ENCODE measurements around the gene ECHS1.

Gene ECHS1

GRCh38 chr10:133364645-133365431 lies 8.3 kb downstream of the ECHS1 start:
- no peak for DNase-seq
- in situ Hi-C loops (cut with HindIII; ENCODE audit: low pct_ligation_motif_present, low pct_unique_long_range_greater_than_20kb, low sequenced_read_pairs): no loop called here

- no peak for DNase-seq
- in situ Hi-C loops (cut with HindIII; ENCODE audit: low pct_ligation_motif_present, low pct_unique_long_range_greater_than_20kb, low sequenced_read_pairs): no loop called here
Observed at GRCh38 chr10:133362846-133363245, 10.3 kb downstream of the ECHS1 start.

- DNase-seq: no peak
- in situ Hi-C loops (cut with HindIII; ENCODE audit: low pct_ligation_motif_present, low pct_unique_long_range_greater_than_20kb, low sequenced_read_pairs): no loop called here
Observed at GRCh38 chr10:133361773-133362441, 11.2 kb downstream of the ECHS1 start.

GRCh38 chr10:133361227-133361626 lies 11.9 kb downstream of the ECHS1 start:
- DNase-seq: no peak

GRCh38 chr10:133359972-133360610 lies 13.1 kb downstream of the ECHS1 start:
- no peak for DNase-seq

More at GRCh38 chr10:133361227-133361626, 11.9 kb downstream of the ECHS1 start:
- in situ Hi-C loops (cut with HindIII; ENCODE audit: low pct_ligation_motif_present, low pct_unique_long_range_greater_than_20kb, low sequenced_read_pairs): no loop called here

GRCh38 chr10:133359554-133359971 lies 13.6 kb downstream of the ECHS1 start:
- no peak for DNase-seq
- in situ Hi-C loops (cut with HindIII; ENCODE audit: low pct_ligation_motif_present, low pct_unique_long_range_greater_than_20kb, low sequenced_read_pairs): no loop called here

More at GRCh38 chr10:133359972-133360610, 13.1 kb downstream of the ECHS1 start:
- in situ Hi-C loops (cut with HindIII; ENCODE audit: low pct_ligation_motif_present, low pct_unique_long_range_greater_than_20kb, low sequenced_read_pairs): no loop called here

GRCh38 chr10:133358925-133359310 lies 14.2 kb downstream of the ECHS1 start:
- in situ Hi-C loops (cut with HindIII; ENCODE audit: low pct_ligation_motif_present, low pct_unique_long_range_greater_than_20kb, low sequenced_read_pairs): no loop called here
- no peak for DNase-seq

- DNase-seq: no peak
- in situ Hi-C loops (cut with HindIII; ENCODE audit: low pct_ligation_motif_present, low pct_unique_long_range_greater_than_20kb, low sequenced_read_pairs): no loop called here
Observed at GRCh38 chr10:133358162-133358924, 14.8 kb downstream of the ECHS1 start.

- no peak for DNase-seq
Observed at GRCh38 chr10:133357285-133358161, 15.6 kb downstream of the ECHS1 start, which contains the start of gene FUOM. TSS of gene FUOM (minus strand) at chr10:133358019. CDS start at chr10:133358007, 12 bp downstream.

GRCh38 chr10:133356549-133357284 lies 16.4 kb downstream of the ECHS1 start:
- in situ Hi-C loops (cut with HindIII; ENCODE audit: low pct_ligation_motif_present, low pct_unique_long_range_greater_than_20kb, low sequenced_read_pairs): no loop called here
- no peak for DNase-seq

More at GRCh38 chr10:133357285-133358161, 15.6 kb downstream of the ECHS1 start, which contains the start of gene FUOM:
- in situ Hi-C loops (cut with HindIII; ENCODE audit: low pct_ligation_motif_present, low pct_unique_long_range_greater_than_20kb, low sequenced_read_pairs): no loop called here

GRCh38 chr10:133355991-133356390 lies 17.2 kb downstream of the ECHS1 start:
- no peak for DNase-seq
- in situ Hi-C loops (cut with HindIII; ENCODE audit: low pct_ligation_motif_present, low pct_unique_long_range_greater_than_20kb, low sequenced_read_pairs): no loop called here

GRCh38 chr10:133355266-133355665 lies 17.9 kb downstream of the ECHS1 start:
- in situ Hi-C loops (cut with HindIII; ENCODE audit: low pct_ligation_motif_present, low pct_unique_long_range_greater_than_20kb, low sequenced_read_pairs): no loop called here
- DNase-seq: no peak

- no peak for DNase-seq
- in situ Hi-C loops (cut with HindIII; ENCODE audit: low pct_ligation_motif_present, low pct_unique_long_range_greater_than_20kb, low sequenced_read_pairs): no loop called here
Observed at GRCh38 chr10:133354672-133355240, 18.4 kb downstream of the ECHS1 start.

GRCh38 chr10:133353988-133354605 lies 19.1 kb downstream of the ECHS1 start:
- in situ Hi-C loops (cut with HindIII; ENCODE audit: low pct_ligation_motif_present, low pct_unique_long_range_greater_than_20kb, low sequenced_read_pairs): no loop called here
- no peak for DNase-seq

GRCh38 chr10:133353202-133353959 lies 19.8 kb downstream of the ECHS1 start:
- DNase-seq: no peak
- in situ Hi-C loops (cut with HindIII; ENCODE audit: low pct_ligation_motif_present, low pct_unique_long_range_greater_than_20kb, low sequenced_read_pairs): no loop called here
